ENCODE data around the gene ST3GAL6.

ST3GAL6 gene

GRCh38 chr3:98763076-98763475 is at the start of gene ST3GAL6:
TSS of gene ST3GAL6 (plus strand) at chr3:98763340. CDS start at chr3:98768441, 5,101 bp downstream.
- DNase-seq (ENCODE audit: insufficient read length, low spot score) (no peak), FAIRE-seq (no peak)
- TF ChIP-seq CTCF (IDR thresholded peaks at IDR 0.05; ENCODE audit: insufficient read depth, missing control alignments): no peak

DNA sequence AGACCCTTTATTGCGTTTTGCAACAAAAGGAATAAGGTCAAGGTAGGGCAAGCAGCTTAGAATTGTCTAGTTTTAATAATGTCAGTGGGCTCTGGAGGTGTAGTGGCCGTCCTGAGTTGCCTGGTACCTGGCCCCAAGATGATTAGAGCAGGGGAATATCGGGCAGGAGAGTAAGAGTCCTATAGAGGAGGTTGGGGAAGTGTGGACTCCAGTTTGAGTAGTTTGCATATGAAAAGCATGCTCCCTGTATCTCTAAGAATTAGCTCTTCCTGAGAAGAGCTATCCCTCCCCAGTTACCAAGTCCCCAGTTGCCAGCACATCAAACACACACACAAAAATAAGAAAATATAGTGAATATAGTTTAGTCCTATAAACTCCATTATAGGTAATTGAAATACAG is 49.2 kb upstream of the ST3GAL6 start:
- DNase-seq (ENCODE audit: insufficient read length, low spot score): no peak
- no peak for FAIRE-seq

DNA sequence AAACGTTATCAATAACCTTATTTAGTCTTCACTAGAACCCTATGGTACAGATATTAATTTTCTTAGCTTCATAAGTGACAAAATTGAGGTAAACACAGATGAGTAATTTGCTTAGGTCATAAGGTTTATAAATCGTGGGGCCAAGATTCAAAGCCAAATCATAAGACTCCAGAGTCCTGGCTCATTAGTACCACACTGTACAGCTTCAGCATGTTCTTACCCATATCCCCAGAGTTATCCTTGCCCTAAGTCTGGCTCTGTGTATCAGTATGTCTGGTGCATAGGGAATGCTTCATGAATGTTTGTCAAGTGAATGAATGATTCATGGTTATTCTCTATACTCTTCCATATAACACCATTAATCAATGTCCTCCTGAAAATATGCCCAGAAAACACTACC is 45.6 kb upstream of the ST3GAL6 start:
- DNase-seq (ENCODE audit: insufficient read length, low spot score) (no peak), FAIRE-seq (no peak)
- no peak for TF ChIP-seq CTCF (IDR thresholded peaks at IDR 0.05; ENCODE audit: insufficient read depth, missing control alignments)

More for the DNA sequence above, 49.2 kb upstream of the ST3GAL6 start:
- no peak for TF ChIP-seq CTCF (IDR thresholded peaks at IDR 0.05; ENCODE audit: insufficient read depth, missing control alignments)

DNA sequence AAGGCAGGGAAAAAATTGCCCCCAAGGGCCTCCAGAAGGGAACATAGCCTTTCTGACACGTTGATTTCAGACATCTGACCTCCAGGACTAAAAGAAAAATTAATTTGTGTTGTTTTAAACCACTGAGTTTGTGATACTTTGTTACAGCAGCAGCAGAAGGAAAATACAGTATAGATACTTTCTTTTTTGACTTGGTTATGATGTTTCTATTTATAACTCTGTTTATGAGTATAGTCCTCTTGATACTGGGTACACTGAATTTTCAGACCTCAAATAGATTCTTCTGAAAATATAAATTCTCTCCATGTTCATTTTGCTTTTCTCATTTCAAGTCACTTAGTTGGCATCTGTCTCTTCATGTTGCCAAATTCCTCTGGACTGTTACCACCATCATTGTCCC is 44.4 kb upstream of the ST3GAL6 start:
- DNase-seq (ENCODE audit: insufficient read length, low spot score): no peak
- no peak for TF ChIP-seq CTCF (IDR thresholded peaks at IDR 0.05; ENCODE audit: insufficient read depth, missing control alignments)
- FAIRE-seq: no peak

- no peak for FAIRE-seq
- no peak for DNase-seq (ENCODE audit: insufficient read length, low spot score)
- TF ChIP-seq CTCF (IDR thresholded peaks at IDR 0.05; ENCODE audit: insufficient read depth, missing control alignments): no peak
These were observed 41.4 kb upstream of the ST3GAL6 start for GRCh38 chr3:98721776-98722175.

- no peak for TF ChIP-seq CTCF (IDR thresholded peaks at IDR 0.05; ENCODE audit: insufficient read depth, missing control alignments)
- FAIRE-seq (no peak), DNase-seq (ENCODE audit: insufficient read length, low spot score) (no peak)
These were observed 40.8 kb upstream of the ST3GAL6 start for GRCh38 chr3:98722389-98722788.

- DNase-seq (ENCODE audit: insufficient read length, low spot score) (no peak), FAIRE-seq (no peak)
- no peak for TF ChIP-seq CTCF (IDR thresholded peaks at IDR 0.05; ENCODE audit: insufficient read depth, missing control alignments)
These were observed 37.8 kb upstream of the ST3GAL6 start for GRCh38 chr3:98725352-98725751.
